ENCODE data around the gene ITGAL.

Gene ITGAL

GRCh38 chr16:30526137-30526822 lies 53.7 kb downstream of the ITGAL start, which contains the start of gene ZNF768:
ZNF768 (minus strand) TSS chr16:30526566; CDS start chr16:30526413, 153 bp downstream.
- Histone ChIP-seq H3K4me3 (ENCODE audit: low read length) (peak within 1 kb of the TSS; percentile 87), H3K4me2 (ENCODE audit: low read length) (peak within 1 kb of the TSS; percentile 96), H3K9me3 (ENCODE audit: insufficient read depth, low read length) (no peaks in the 10 kb centered on the region), H3K9ac (ENCODE audit: low read length) (peak within 1 kb of the TSS; percentile 86), H3K27ac (ENCODE audit: low read length) (peak within 1 kb of the TSS; percentile 88), H4K20me1 (ENCODE audit: insufficient read depth, low read length) (no peaks in the 10 kb centered on the region), H3K4me1 (ENCODE audit: low read length) (peaks cover 18% of the 10 kb centered on the region), H3K36me3 (replicated peaks; ENCODE audit: low read depth, low read length) (peaks cover 9% of the 10 kb centered on the region), H2AFZ (ENCODE audit: low read depth, low read length) (peak within 1 kb of the TSS; percentile 82; the same call in 1 of the 2 replicates), H3K27me3 (ENCODE audit: low read depth, low read length) (no peaks in the 10 kb centered on the region), H3K79me2 (ENCODE audit: low read length) (no peaks in the 10 kb centered on the region; the same call in 1 of the 2 replicates)
- no peak for TF ChIP-seq CTCF (IDR thresholded peaks at IDR 0.05; ENCODE audit: low read depth, low read length)
- TF ChIP-seq EZH2phosphoT487 (IDR thresholded peaks at IDR 0.05; ENCODE audit: low read depth), result no peak

- peak overlapping the region; percentile 86 for H3K9ac ChIP-seq (ENCODE audit: low read length)
- peaks cover 18% of the 10 kb centered on the region for H3K4me1 ChIP-seq (ENCODE audit: low read length)
- peak overlapping the region; percentile 82; the same call in 1 of the 2 replicates for H2AFZ ChIP-seq (ENCODE audit: low read depth, low read length)
- H3K27me3 ChIP-seq (ENCODE audit: low read depth, low read length), result no peaks in the 10 kb centered on the region
- no peaks in the 10 kb centered on the region for H4K20me1 ChIP-seq (ENCODE audit: insufficient read depth, low read length)
- H3K36me3 ChIP-seq (replicated peaks; ENCODE audit: low read depth, low read length), result peaks cover 9% of the 10 kb centered on the region
- H3K27ac ChIP-seq (ENCODE audit: low read length), result peak overlapping the region; percentile 88
- no peaks in the 10 kb centered on the region for H3K9me3 ChIP-seq (ENCODE audit: insufficient read depth, low read length)
- TF ChIP-seq CTCF (IDR thresholded peaks at IDR 0.05; ENCODE audit: low read depth, low read length) (peak; percentile 23), EZH2phosphoT487 (IDR thresholded peaks at IDR 0.05; ENCODE audit: low read depth) (no peak)
- no peaks in the 10 kb centered on the region; the same call in 1 of the 2 replicates for H3K79me2 ChIP-seq (ENCODE audit: low read length)
- H3K4me3 ChIP-seq (ENCODE audit: low read length), result peak overlapping the region; percentile 87
- peak overlapping the region; percentile 96 for H3K4me2 ChIP-seq (ENCODE audit: low read length)
Measured at GRCh38 chr16:30526823-30527634, 54.5 kb downstream of the ITGAL start.

DNA sequence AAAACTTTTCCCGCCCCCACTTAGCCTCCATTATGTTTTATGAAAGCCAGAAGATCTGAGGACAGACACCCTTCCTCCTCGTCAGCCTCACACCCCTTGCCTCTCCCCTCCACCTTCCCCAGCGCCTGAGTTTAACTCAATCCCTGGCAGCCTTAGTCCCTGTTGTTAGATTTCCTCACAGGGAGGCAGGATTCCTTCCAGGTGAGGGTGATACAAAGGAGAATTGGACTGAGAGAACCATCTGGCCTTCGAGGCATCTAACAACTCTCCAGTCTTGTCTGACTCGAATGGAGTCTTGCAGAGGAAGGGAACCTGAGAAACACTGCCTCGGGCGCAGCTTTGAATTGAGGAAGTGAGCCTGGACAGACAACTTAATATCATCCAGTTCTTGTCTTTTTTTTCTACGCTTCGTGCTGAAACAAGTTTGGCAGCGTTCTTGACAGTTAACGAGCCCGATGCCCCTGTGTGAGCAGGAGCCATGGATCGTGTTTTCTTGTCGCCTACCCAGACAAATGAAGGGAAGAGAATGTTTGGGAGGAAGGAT lies 55.2 kb downstream of the ITGAL start:
- TF ChIP-seq CTCF (IDR thresholded peaks at IDR 0.05; ENCODE audit: low read depth, low read length) (no peak), EZH2phosphoT487 (IDR thresholded peaks at IDR 0.05; ENCODE audit: low read depth) (no peak)
- Histone ChIP-seq H3K27ac (ENCODE audit: low read length) (peak overlapping the region; percentile 88), H2AFZ (ENCODE audit: low read depth, low read length) (peak overlapping the region; percentile 44), H3K9me3 (ENCODE audit: insufficient read depth, low read length) (no peaks in the 10 kb centered on the region), H4K20me1 (ENCODE audit: insufficient read depth, low read length) (no peaks in the 10 kb centered on the region), H3K4me2 (ENCODE audit: low read length) (peak overlapping the region; percentile 96), H3K36me3 (replicated peaks; ENCODE audit: low read depth, low read length) (peaks cover 12% of the 10 kb centered on the region), H3K4me3 (ENCODE audit: low read length) (peak overlapping the region; percentile 87), H3K27me3 (ENCODE audit: low read depth, low read length) (no peaks in the 10 kb centered on the region), H3K4me1 (ENCODE audit: low read length) (peaks cover 18% of the 10 kb centered on the region), H3K9ac (ENCODE audit: low read length) (peak overlapping the region; percentile 81), H3K79me2 (ENCODE audit: low read length) (no peaks in the 10 kb centered on the region; the same call in 1 of the 2 replicates)

All from OCI-LY3 (cell line).